Upper lobe of left lung (tissue), 6 donors: ENCODE measurements around the gene ITGA11. TPM values are rescaled to one million over a fixed set of nuclear protein-coding genes. Genes with fewer than 3 reads are reported as not detected.
A peak's percentile ranks its signal among the peaks of the same experiment; 100 is the strongest.

ENCODE experiments used
- ATAC-seq, 2 donors: fragments of 200-7000 bp; cut with Tn5 transposase; one replicate each; pipeline ENCODE4 v1.9.1; 2022; ENCODE audit warnings: mild to moderate bottlenecking in 2 of 2, moderate library complexity in 2 of 2; ENCODE audit not compliant: low FRiP score in 2 of 2
- DNase-seq, 2 donors: peaks; one replicate each; pipeline ENCODE4 v3.0.0-alpha.2; 2019 to 2020
- H3K27ac ChIP-seq, 4 donors: fragments of 200-600 bp; sonication (generic); one replicate each; pipeline ENCODE4 v1.5.1; 2016 to 2019
- H3K27me3 ChIP-seq, 4 donors: fragments of 200-600 bp; sonication (generic); one replicate each; pipeline ENCODE4 v1.5.1; 2017 to 2019
- H3K36me3 ChIP-seq, 4 donors: fragments of 200-600 bp; sonication (generic); one replicate each; pipeline ENCODE4 v1.5.1; 2016 to 2019
- H3K4me1 ChIP-seq, 4 donors: fragments of 200-600 bp; sonication (generic); one replicate each; pipeline ENCODE4 v1.5.1; 2018 to 2019
- H3K4me3 ChIP-seq, 4 donors: fragments of 200-600 bp; sonication (generic); one replicate each; pipeline ENCODE4 v1.5.1; 2017 to 2019; ENCODE audit warnings: mild to moderate bottlenecking in 2 of 4, moderate library complexity in 1 of 4
- H3K9me3 ChIP-seq, 4 donors: fragments of 200-600 bp; sonication (generic); one replicate each; pipeline ENCODE4 v1.5.1; 2018 to 2019
- CTCF ChIP-seq, 6 experiments: fragments of 450-650 bp in 4 of 6; fragments of 200-600 bp in 2 of 6; sonication (generic) in 2 of 6; IDR thresholded peaks; one replicate each; pipeline ENCODE4 v1.5.1; 2016 to 2019; ENCODE audit warnings: antibody characterized with exemption in 6 of 6
- EP300 ChIP-seq, 4 donors: sonication (generic); formaldehyde crosslinking; IDR thresholded peaks; one replicate each; pipeline ENCODE4 v1.5.1; 2017; ENCODE audit warnings: antibody characterized with exemption in 4 of 4, control low read depth in 2 of 4
- POLR2A ChIP-seq, 4 donors: fragments of 450-650 bp; IDR thresholded peaks; one replicate each; pipeline ENCODE4 v1.5.1; 2016 to 2017; ENCODE audit warnings: antibody characterized with exemption in 4 of 4, mild to moderate bottlenecking in 2 of 4
- POLR2AphosphoS5 ChIP-seq, 2 donors: sonication (generic); formaldehyde crosslinking; IDR thresholded peaks; one replicate each; pipeline ENCODE4 v1.5.1; 2017; ENCODE audit warnings: antibody characterized with exemption in 2 of 2
- WGBS, 2 donors: methylation state at CpG; one replicate each; pipeline ENCODE4 v1.1.5; 2017 to 2018; 5-methylcytosine and 5-hydroxymethylcytosine counted together
- total RNA-seq, 6 donors: library from RNA; depleted of rRNA in 4 of 6; stranded (reverse); fragments of >200 nt in 4 of 6; gene quantifications; one replicate each; pipeline versions ENCODE4 v1.1.0 to v1.2.1, GENCODE V29; 2016 to 2021
- donor health status: DM: no; HTN: no; CAD: no; lungs with moderate emphysema.
- donor health status: DM: no; HTN: yes; CAD: no; lungs with severe emphysema.

The ITGA11 gene
- total RNA-seq, 6 donors from 2014 or later: 0.49 to 6.9 (median 1.4) TPM

GRCh38 chr15:68373028-68373427 is 58.9 kb downstream of the ITGA11 start:
- DNase-seq (no peak), ATAC-seq (no peak)
- no peaks in the 10 kb centered on the region for H3K9me3 ChIP-seq
- H3K4me3 ChIP-seq: no peak overlapping the region
- H3K4me1 ChIP-seq: peaks cover 0 to 9% (median 4%) of the 10 kb centered on the region in 4 donors
- H3K27me3 ChIP-seq: no peaks in the 10 kb centered on the region
- 63 to 100% methylated on average over 1 to 3 of the region's 3 CpGs for WGBS, 2 donors
- no peaks in the 10 kb centered on the region for H3K36me3 ChIP-seq
- H3K27ac ChIP-seq: no peak overlapping the region
- no peak for TF ChIP-seq POLR2AphosphoS5 (IDR thresholded peaks at IDR 0.05)
- TF ChIP-seq EP300 (IDR thresholded peaks at IDR 0.05): no peak
- no peak for TF ChIP-seq POLR2A (IDR thresholded peaks at IDR 0.05)
- no peak for TF ChIP-seq CTCF (IDR thresholded peaks at IDR 0.05)

GRCh38 chr15:68372291-68372811 is 59.6 kb downstream of the ITGA11 start:
- Histone ChIP-seq H3K36me3 (no peaks in the 10 kb centered on the region), H3K4me1 (peaks cover 0 to 13% (median 4%) of the 10 kb centered on the region in 4 donors), H3K9me3 (no peaks in the 10 kb centered on the region), H3K4me3 (no peak overlapping the region), H3K27ac (no peak overlapping the region), H3K27me3 (no peaks in the 10 kb centered on the region)
- ATAC-seq (no peak), DNase-seq (peak in 1 of 2 donors; percentile 52)
- 83 to 90% methylated on average over 10 to 12 of the region's 12 CpGs for WGBS, 2 donors
- TF ChIP-seq POLR2A (IDR thresholded peaks at IDR 0.05) (no peak), EP300 (IDR thresholded peaks at IDR 0.05) (no peak), CTCF (IDR thresholded peaks at IDR 0.05) (peak in 2 of 6 experiments; percentile 14 to 33), POLR2AphosphoS5 (IDR thresholded peaks at IDR 0.05) (no peak)

GRCh38 chr15:68371851-68372250 is 60.1 kb downstream of the ITGA11 start:
- WGBS, 2 donors: 84 to 91% methylated on average over 4 of the region's 4 CpGs
- no peaks in the 10 kb centered on the region for H3K27me3 ChIP-seq
- no peak for DNase-seq
- no peak for ATAC-seq
- H3K4me1 ChIP-seq: peaks cover 0 to 13% (median 4%) of the 10 kb centered on the region in 4 donors
- no peaks in the 10 kb centered on the region for H3K36me3 ChIP-seq
- no peak overlapping the region for H3K4me3 ChIP-seq
- TF ChIP-seq CTCF (IDR thresholded peaks at IDR 0.05) (no peak), POLR2AphosphoS5 (IDR thresholded peaks at IDR 0.05) (no peak), EP300 (IDR thresholded peaks at IDR 0.05) (no peak), POLR2A (IDR thresholded peaks at IDR 0.05) (no peak)
- no peaks in the 10 kb centered on the region for H3K9me3 ChIP-seq
- no peak overlapping the region for H3K27ac ChIP-seq

GRCh38 chr15:68371160-68371559 is 60.8 kb downstream of the ITGA11 start:
- WGBS, 2 donors: 82 to 84% methylated on average over 6 of the region's 6 CpGs
- ATAC-seq (no peak), DNase-seq (no peak)
- TF ChIP-seq CTCF (IDR thresholded peaks at IDR 0.05) (no peak), POLR2AphosphoS5 (IDR thresholded peaks at IDR 0.05) (no peak), POLR2A (IDR thresholded peaks at IDR 0.05) (no peak), EP300 (IDR thresholded peaks at IDR 0.05) (no peak)
- H3K9me3 ChIP-seq: no peaks in the 10 kb centered on the region
- no peak overlapping the region for H3K4me3 ChIP-seq
- no peak overlapping the region for H3K27ac ChIP-seq
- no peaks in the 10 kb centered on the region for H3K27me3 ChIP-seq
- no peaks in the 10 kb centered on the region for H3K36me3 ChIP-seq
- H3K4me1 ChIP-seq: peaks cover 0 to 13% (median 5%) of the 10 kb centered on the region in 4 donors

GRCh38 chr15:68370768-68371151 is 61.2 kb downstream of the ITGA11 start:
- DNase-seq (no peak), ATAC-seq (no peak)
- Histone ChIP-seq H3K9me3 (no peaks in the 10 kb centered on the region), H3K4me1 (peaks cover 0 to 13% (median 7%) of the 10 kb centered on the region in 4 donors), H3K36me3 (no peaks in the 10 kb centered on the region), H3K4me3 (no peak overlapping the region), H3K27me3 (no peaks in the 10 kb centered on the region), H3K27ac (no peak overlapping the region)
- no peak for TF ChIP-seq POLR2A (IDR thresholded peaks at IDR 0.05)
- TF ChIP-seq CTCF (IDR thresholded peaks at IDR 0.05): no peak
- no peak for TF ChIP-seq POLR2AphosphoS5 (IDR thresholded peaks at IDR 0.05)
- TF ChIP-seq EP300 (IDR thresholded peaks at IDR 0.05): no peak
- 90 to 94% methylated on average over 9 of the region's 9 CpGs for WGBS, 2 donors
